GM18502 (cell line): ENCODE measurements around the gene RAP1GDS1.
A peak's percentile ranks its signal among the peaks of the same experiment; 100 is the strongest.
"Not testable (repeated sequence)": the region's sequence is repeated elsewhere in the genome, so short reads cannot be mapped to it uniquely, and the experiment has no call there.

Experiments used
- ATAC-seq: cut with Tn5 transposase; IDR thresholded peaks from one replicate; pipeline ENCODE4 v1.9.1; 2021; ENCODE audit warnings: mild to moderate bottlenecking; ENCODE audit not compliant: unreplicated experiment, poor library complexity

Gene RAP1GDS1

GRCh38 chr4:98473046-98473445, 211.9 kb downstream of the RAP1GDS1 start:
- ATAC-seq, result no peak

DNA sequence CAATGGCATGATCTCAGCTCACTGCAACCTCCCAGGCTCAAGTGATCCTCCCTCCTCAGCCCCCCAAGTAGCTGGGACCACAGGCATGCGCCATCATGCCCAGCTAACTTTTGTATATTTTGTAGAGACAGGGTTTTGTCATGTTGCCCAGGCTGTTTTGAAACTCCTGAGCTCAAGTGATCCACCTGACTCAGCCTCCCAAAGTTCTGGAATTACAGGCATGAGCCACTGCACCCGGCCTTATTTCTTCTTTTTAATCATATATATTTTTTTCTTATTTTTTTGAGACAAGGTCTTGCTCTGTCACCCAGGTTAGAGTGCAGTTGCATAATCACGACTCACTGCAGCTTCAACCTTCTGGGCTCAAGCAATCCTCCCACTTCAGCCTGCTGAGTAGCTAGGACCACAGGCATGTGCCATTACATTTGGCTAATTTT, 213.2 kb downstream of the RAP1GDS1 start:
- ATAC-seq, result no peak

GRCh38 chr4:98476891-98477290, 215.7 kb downstream of the RAP1GDS1 start:
- no peak for ATAC-seq

DNA sequence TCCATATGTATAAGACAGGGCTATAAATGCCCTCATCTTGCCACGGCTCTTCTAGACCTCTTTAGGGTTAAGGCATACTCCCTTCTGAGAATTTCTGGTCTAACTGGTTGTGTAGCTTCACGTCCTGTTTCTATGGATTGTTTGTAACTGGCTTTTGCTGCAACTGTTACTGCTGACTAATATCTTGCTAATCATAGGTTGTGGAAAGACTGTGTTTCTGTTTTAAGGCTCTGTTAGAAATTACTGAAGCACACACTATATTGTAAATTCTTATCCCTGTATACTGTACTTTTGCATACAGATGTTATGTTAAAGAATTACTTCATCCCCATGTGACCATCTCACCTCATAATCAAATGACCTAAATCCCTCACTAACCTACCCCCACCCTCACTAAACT, 218.4 kb downstream of the RAP1GDS1 start:
- ATAC-seq, result not testable (repeated sequence)

GRCh38 chr4:98480535-98480934, 219.4 kb downstream of the RAP1GDS1 start:
- no peak for ATAC-seq

DNA sequence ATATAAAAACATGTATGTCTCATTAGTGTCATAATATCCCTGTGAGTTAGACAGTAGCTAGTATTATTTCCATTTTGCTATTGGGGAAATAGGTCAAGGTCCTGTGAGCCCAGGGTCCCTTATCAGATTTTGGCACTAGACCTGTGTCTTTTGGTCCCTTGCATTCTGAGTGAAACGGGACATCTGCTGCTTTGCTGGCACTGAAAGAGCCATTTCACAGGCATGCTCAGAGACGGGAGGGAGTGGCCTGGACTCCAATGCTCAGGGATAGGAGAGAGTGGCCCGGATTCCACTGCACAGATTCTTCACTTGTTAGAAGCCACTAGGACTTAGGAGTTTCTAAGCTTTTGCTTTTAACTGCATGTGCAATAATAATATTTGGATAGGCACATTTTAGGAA, 220.0 kb downstream of the RAP1GDS1 start:
- ATAC-seq, result no peak

DNA sequence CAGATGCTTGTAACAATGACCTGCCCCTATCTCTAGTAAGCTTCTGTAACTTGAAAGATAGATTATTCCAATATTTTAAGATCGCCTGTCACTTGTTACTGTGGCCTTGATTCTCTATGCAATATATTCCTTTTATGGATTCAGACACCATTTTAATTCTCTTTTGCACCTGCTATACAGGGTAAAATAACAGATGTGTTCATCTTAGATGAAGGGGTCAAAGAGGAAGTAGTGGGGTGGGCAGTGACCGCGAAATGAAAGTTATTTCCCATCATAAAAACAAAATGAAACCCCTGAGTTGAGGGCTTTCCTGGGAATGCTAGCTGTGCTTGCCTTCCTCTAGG, 221.3 kb downstream of the RAP1GDS1 start:
- peak; percentile 22 for ATAC-seq

GRCh38 chr4:98482847-98483806, 221.9 kb downstream of the RAP1GDS1 start:
- peak; percentile 91 for ATAC-seq

DNA sequence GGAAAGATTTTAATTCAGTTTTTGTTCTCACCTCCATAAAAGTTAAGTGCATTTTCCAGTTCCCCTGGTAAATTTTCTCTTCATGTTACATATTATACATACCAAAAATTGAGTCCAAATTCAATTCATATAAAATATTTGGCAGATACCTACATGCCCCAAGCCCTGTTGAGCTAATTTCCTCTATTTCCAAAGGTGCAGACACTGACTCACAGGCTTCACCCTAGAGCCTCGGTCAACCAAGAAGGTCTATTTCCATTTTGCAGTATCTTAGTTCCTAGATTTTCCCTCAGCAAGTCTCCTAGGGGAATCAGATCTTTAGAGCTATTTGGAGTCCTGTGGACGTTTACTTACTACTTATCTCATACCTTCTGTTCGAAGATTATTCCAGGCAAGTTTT, 222.8 kb downstream of the RAP1GDS1 start:
- no peak for ATAC-seq

DNA sequence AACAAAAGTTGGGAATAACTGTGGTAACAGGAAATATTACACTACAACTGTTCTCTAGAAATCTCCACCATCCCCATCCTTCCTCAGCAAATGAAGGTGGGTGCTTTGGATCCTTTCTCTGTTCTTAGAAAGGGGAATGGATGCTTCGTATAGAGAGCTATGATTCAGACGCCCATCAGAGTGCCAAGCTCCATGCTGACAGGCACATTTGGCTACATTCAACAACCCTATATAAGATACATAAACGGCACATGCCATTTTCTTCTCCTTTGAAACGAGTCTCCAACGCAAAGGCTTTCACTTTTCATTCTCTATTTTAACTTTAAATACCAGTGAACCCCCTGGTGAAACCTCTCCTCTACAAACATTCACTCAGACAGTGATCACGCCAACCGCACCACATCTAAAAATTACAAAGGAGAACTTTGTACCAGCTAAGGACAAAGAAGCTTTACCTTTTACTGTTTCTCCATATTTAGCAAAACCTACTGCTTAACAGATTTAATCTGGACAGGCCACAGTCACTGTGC, 224.7 kb downstream of the RAP1GDS1 start:
- ATAC-seq, result no peak

DNA sequence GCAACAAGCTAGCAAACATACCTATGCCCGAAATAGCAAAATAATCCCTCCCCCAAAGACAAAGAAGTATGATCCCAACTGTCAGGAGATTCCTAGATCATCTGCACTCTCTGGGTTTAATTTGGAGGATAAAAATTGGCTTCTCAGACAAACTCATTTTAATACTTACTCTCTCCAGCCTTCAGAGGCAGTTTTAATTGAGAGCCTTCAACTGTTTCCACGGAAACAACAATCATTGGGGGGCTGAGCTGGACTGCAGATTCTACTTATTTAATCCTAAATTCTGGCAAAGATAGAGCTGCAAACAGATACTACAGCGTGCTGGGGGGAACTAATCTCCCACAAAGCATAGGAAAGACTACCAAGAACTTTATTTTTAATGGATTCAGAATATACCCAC, 229.1 kb downstream of the RAP1GDS1 start:
- no peak for ATAC-seq

GRCh38 chr4:98491899-98492559, 230.8 kb downstream of the RAP1GDS1 start:
- ATAC-seq, result no peak

- peak; percentile 88 for ATAC-seq
Measured at GRCh38 chr4:98493296-98493695, 232.1 kb downstream of the RAP1GDS1 start.
